B cell (primary cell): ENCODE results near the gene ARHGAP31.

Source experiments
- EZH2 ChIP-seq: IDR thresholded peaks from 2 replicates; pipeline ENCODE4 v1.6.1; 2012; ENCODE audit warnings: borderline replicate concordance, low read depth, mild to moderate bottlenecking, moderate library complexity, low read length; ENCODE audit not compliant: insufficient read depth, poor library complexity, severe bottlenecking
- TF ChIP-seq, protein P1 (sequence below): fragments of 200-600 bp; IDR thresholded peaks from one replicate; pipeline ENCODE4 v1.8.0; 2022; ENCODE audit warnings: antibody characterized with exemption, mild to moderate bottlenecking

- TF ChIP-seq, protein P1, sequence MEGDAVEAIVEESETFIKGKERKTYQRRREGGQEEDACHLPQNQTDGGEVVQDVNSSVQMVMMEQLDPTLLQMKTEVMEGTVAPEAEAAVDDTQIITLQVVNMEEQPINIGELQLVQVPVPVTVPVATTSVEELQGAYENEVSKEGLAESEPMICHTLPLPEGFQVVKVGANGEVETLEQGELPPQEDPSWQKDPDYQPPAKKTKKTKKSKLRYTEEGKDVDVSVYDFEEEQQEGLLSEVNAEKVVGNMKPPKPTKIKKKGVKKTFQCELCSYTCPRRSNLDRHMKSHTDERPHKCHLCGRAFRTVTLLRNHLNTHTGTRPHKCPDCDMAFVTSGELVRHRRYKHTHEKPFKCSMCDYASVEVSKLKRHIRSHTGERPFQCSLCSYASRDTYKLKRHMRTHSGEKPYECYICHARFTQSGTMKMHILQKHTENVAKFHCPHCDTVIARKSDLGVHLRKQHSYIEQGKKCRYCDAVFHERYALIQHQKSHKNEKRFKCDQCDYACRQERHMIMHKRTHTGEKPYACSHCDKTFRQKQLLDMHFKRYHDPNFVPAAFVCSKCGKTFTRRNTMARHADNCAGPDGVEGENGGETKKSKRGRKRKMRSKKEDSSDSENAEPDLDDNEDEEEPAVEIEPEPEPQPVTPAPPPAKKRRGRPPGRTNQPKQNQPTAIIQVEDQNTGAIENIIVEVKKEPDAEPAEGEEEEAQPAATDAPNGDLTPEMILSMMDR: no peak
- no peak for TF ChIP-seq EZH2
Measured at GRCh38 chr3:119380697-119381096, 86.5 kb downstream of the ARHGAP31 start.
